OCI-LY7 (cell line): ENCODE results near the gene PTPN14.

ENCODE experiments used
- EZH2phosphoT487 ChIP-seq: fragments of 200-600 bp; sonication (generic); IDR thresholded peaks from 2 replicates; pipeline ENCODE4 v1.6.1; 2018; ENCODE audit warnings: low read depth, borderline replicate concordance, mild to moderate bottlenecking, mixed run types, antibody characterized with exemption, low read length, moderate library complexity, mixed read lengths
- TF ChIP-seq, protein P1 (sequence below): fragments of 200-600 bp; sonication (generic); conservative IDR thresholded peaks from 2 replicates; pipeline ENCODE4 v1.5.1; 2014; ENCODE audit warnings: mild to moderate bottlenecking, antibody characterized with exemption, low read length, moderate library complexity, mixed read lengths

DNA sequence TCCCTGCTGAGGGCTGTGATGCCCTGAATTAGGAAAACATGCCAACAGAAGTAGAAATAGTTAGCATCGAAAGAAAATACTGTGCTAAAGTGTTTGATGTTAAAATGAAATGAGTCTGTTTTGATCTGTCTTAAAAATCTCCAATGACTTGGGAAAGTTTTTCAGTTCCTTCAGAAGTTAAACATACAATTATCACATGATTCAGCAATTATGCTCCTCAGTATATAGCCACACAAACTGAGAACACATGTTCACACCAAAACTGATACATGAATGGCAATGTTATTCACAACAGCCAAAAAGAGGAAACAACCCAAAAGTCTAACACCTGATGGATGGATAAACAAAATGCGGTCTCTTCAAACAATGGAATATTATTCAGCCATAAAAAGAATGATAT lies 130.6 kb downstream of the PTPN14 start:
- TF ChIP-seq, protein P1, sequence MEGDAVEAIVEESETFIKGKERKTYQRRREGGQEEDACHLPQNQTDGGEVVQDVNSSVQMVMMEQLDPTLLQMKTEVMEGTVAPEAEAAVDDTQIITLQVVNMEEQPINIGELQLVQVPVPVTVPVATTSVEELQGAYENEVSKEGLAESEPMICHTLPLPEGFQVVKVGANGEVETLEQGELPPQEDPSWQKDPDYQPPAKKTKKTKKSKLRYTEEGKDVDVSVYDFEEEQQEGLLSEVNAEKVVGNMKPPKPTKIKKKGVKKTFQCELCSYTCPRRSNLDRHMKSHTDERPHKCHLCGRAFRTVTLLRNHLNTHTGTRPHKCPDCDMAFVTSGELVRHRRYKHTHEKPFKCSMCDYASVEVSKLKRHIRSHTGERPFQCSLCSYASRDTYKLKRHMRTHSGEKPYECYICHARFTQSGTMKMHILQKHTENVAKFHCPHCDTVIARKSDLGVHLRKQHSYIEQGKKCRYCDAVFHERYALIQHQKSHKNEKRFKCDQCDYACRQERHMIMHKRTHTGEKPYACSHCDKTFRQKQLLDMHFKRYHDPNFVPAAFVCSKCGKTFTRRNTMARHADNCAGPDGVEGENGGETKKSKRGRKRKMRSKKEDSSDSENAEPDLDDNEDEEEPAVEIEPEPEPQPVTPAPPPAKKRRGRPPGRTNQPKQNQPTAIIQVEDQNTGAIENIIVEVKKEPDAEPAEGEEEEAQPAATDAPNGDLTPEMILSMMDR = no peak
- no peak for TF ChIP-seq EZH2phosphoT487
